ENCODE data around the gene ZFP64. TPM values are rescaled to one million over a fixed set of nuclear protein-coding genes. Genes with fewer than 3 reads are reported as not detected.

Gene ZFP64
- total and polyA plus RNA-seq, 2 of the 4 experiments (the other 2 are of a cell fraction) = 14.3 to 17.1 TPM

DNA sequence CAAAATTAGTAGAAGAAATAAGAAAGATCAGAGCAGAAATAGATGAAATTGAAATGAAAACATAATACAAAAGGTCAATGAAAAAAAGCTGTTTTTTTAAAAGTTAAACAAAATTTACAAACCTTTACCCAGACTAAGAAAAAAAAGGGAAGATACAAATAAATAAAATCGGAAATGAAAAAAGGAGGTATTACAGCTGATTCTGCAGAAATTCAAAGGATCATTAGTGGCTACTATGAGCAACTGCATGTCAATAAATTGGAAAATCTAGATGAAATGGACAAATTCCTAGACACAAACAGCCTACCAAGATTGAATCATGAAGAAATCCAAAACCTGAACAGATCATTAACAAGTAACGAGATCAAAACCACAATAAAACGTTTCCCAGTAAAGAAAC, 59.2 kb downstream of the ZFP64 start:
- in situ Hi-C loops (cut with MboI; ENCODE audit: low sequenced_read_pairs) = no loop called here
- no peak overlapping the region for H4K91ac ChIP-seq (ENCODE audit: insufficient read depth, low read depth, low read length)
- ATAC-seq (ENCODE audit: low read depth) (no peak), DNase-seq (no peak)
- H3K9me3 ChIP-seq (ENCODE audit: control insufficient read depth, insufficient read depth, low read length) = no peaks in the 10 kb centered on the region
- no peak overlapping the region for H3K18ac ChIP-seq (ENCODE audit: low read depth, low read length)
- no peak overlapping the region for H3K4me3 ChIP-seq (ENCODE audit: insufficient read depth, low read depth, low read length)
- H3K14ac ChIP-seq (replicated peaks; ENCODE audit: low read depth, low read length) = no peak overlapping the region
- no peak overlapping the region for H2AK5ac ChIP-seq (ENCODE audit: low read depth, low read length)
- intact Hi-C loops (cut with micrococcal nuclease) = no loop called here
- ChIA-PET CTCF (no interaction called here), POLR2A (ENCODE audit: unreplicated experiment) (no interaction called here)
- no peak overlapping the region for H3K9ac ChIP-seq (ENCODE audit: low read depth, low read length)
- no peaks in the 10 kb centered on the region; the same call in 1 of the 2 replicates for H3K4me1 ChIP-seq (ENCODE audit: control insufficient read depth, insufficient read depth, low read length)
- no peak for TF ChIP-seq RCOR1 (IDR thresholded peaks at IDR 0.05; ENCODE audit: insufficient replicate concordance, low read length)
- no peak for TF ChIP-seq FOS (IDR thresholded peaks at IDR 0.05; ENCODE audit: low read depth, low read length)
- TF ChIP-seq BHLHE40 (IDR thresholded peaks at IDR 0.05; ENCODE audit: low read depth, low read length) = no peak
- TF ChIP-seq SMC3 (IDR thresholded peaks at IDR 0.05; ENCODE audit: low read depth, low read length) = no peak
- TF ChIP-seq MAZ (IDR thresholded peaks at IDR 0.05; ENCODE audit: borderline replicate concordance, low read depth, low read length) = no peak
- no peak for TF ChIP-seq RAD21 (IDR thresholded peaks at IDR 0.05; ENCODE audit: low read length)
- no peak for TF ChIP-seq MXI1 (IDR thresholded peaks at IDR 0.05; ENCODE audit: borderline replicate concordance, low read depth, low read length)
- TF ChIP-seq CEBPB (IDR thresholded peaks at IDR 0.05; ENCODE audit: low read depth, low read length) = no peak
- TF ChIP-seq CHD1 (IDR thresholded peaks at IDR 0.05; ENCODE audit: low read depth, low read length) = no peak
- TF ChIP-seq, protein P1, sequence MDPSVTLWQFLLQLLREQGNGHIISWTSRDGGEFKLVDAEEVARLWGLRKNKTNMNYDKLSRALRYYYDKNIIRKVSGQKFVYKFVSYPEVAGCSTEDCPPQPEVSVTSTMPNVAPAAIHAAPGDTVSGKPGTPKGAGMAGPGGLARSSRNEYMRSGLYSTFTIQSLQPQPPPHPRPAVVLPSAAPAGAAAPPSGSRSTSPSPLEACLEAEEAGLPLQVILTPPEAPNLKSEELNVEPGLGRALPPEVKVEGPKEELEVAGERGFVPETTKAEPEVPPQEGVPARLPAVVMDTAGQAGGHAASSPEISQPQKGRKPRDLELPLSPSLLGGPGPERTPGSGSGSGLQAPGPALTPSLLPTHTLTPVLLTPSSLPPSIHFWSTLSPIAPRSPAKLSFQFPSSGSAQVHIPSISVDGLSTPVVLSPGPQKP (IDR thresholded peaks at IDR 0.05; ENCODE audit: borderline replicate concordance, low read depth, low read length) = no peak
- no peak for TF ChIP-seq MAFK (IDR thresholded peaks at IDR 0.05; ENCODE audit: low read depth, low read length)
- TF ChIP-seq, protein P2, sequence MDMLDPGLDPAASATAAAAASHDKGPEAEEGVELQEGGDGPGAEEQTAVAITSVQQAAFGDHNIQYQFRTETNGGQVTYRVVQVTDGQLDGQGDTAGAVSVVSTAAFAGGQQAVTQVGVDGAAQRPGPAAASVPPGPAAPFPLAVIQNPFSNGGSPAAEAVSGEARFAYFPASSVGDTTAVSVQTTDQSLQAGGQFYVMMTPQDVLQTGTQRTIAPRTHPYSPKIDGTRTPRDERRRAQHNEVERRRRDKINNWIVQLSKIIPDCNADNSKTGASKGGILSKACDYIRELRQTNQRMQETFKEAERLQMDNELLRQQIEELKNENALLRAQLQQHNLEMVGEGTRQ (IDR thresholded peaks at IDR 0.05; ENCODE audit: low read depth, low read length) = no peak
- TF ChIP-seq RFX5 (IDR thresholded peaks at IDR 0.05; ENCODE audit: low read depth, low read length) = no peak
- no peak for TF ChIP-seq POLR2A (IDR thresholded peaks at IDR 0.05; ENCODE audit: low read depth, low read length)
- TF ChIP-seq, protein P3, sequence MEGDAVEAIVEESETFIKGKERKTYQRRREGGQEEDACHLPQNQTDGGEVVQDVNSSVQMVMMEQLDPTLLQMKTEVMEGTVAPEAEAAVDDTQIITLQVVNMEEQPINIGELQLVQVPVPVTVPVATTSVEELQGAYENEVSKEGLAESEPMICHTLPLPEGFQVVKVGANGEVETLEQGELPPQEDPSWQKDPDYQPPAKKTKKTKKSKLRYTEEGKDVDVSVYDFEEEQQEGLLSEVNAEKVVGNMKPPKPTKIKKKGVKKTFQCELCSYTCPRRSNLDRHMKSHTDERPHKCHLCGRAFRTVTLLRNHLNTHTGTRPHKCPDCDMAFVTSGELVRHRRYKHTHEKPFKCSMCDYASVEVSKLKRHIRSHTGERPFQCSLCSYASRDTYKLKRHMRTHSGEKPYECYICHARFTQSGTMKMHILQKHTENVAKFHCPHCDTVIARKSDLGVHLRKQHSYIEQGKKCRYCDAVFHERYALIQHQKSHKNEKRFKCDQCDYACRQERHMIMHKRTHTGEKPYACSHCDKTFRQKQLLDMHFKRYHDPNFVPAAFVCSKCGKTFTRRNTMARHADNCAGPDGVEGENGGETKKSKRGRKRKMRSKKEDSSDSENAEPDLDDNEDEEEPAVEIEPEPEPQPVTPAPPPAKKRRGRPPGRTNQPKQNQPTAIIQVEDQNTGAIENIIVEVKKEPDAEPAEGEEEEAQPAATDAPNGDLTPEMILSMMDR (conservative IDR thresholded peaks at IDR 0.05; ENCODE audit: low read depth, low read length) = no peak
- no peak for TF ChIP-seq NFE2L2 (IDR thresholded peaks at IDR 0.05; ENCODE audit: low read depth, low read length)
- H2BK20ac ChIP-seq (ENCODE audit: low read depth, low read length) = no peak overlapping the region
- H3K27ac ChIP-seq (ENCODE audit: insufficient read depth, low read length) = no peak overlapping the region
- no peak overlapping the region for H2BK15ac ChIP-seq (ENCODE audit: low read depth, low read length)
- H2BK5ac ChIP-seq (ENCODE audit: low read depth, low read length, poor library complexity, severe bottlenecking) = no peak overlapping the region
- 58% methylated on average over 2 of the region's 3 CpGs; no CpG with 5 or more reads in 1 of the 2 experiments for WGBS, 2 experiments (ENCODE audit: extremely low coverage in 2 of 2, insufficient read length in 1 of 2)
- no peaks in the 10 kb centered on the region for H4K20me1 ChIP-seq (ENCODE audit: insufficient read depth, low read length)
- no peak overlapping the region for H4K5ac ChIP-seq (ENCODE audit: low read depth, low read length)
- H3K79me1 ChIP-seq (ENCODE audit: low read depth in 1 of 2, low read length in 2 of 2) = no peaks in the 10 kb centered on the region
- no peak overlapping the region for H3K4ac ChIP-seq (ENCODE audit: low read depth, low read length)
- H3K9me1 ChIP-seq (ENCODE audit: insufficient read depth, low read length) = no peaks in the 10 kb centered on the region
- no peak overlapping the region for H2BK120ac ChIP-seq (ENCODE audit: low read depth, low read length)
- no peak overlapping the region for H3K23ac ChIP-seq (ENCODE audit: low read depth, low read length)
- no peak overlapping the region for H2AFZ ChIP-seq (replicated peaks; ENCODE audit: low read length, poor library complexity)
- no peak overlapping the region for H3K4me2 ChIP-seq (ENCODE audit: low read depth, low read length)
- BruUV-seq (replicated peaks) = no TSS peak
- H2AK9ac ChIP-seq (replicated peaks; ENCODE audit: low read depth, low read length, poor library complexity) = no peak overlapping the region
- no peaks in the 10 kb centered on the region for H3K36me3 ChIP-seq (ENCODE audit: control insufficient read depth, insufficient read depth, low read length)
- no peaks in the 10 kb centered on the region for H3K27me3 ChIP-seq (ENCODE audit: control insufficient read depth, insufficient read depth, low read length)
- H3K56ac ChIP-seq (ENCODE audit: extremely low read depth, insufficient read depth, low read length) = no peak overlapping the region
- dilution Hi-C loops (cut with HindIII; ENCODE audit: low sequenced_read_pairs, unreplicated experiment) = no loop called here
- no peak overlapping the region for H4K8ac ChIP-seq (ENCODE audit: low read depth in 2 of 2, low read length in 2 of 2)

All from IMR-90 (cell line).